ENCODE results near the gene CRHBP.

CRHBP gene

GRCh38 chr5:77016962-77017361, 64.1 kb downstream of the CRHBP start:
- no peak overlapping the region for H3K27ac Mint-ChIP-seq
- no peaks in the 10 kb centered on the region for H3K9me3 Mint-ChIP-seq
- no peaks in the 10 kb centered on the region for H3K4me1 Mint-ChIP-seq
- H3K4me3 Mint-ChIP-seq: no peak overlapping the region
- H3K36me3 Mint-ChIP-seq (ENCODE audit: low read depth): no peaks in the 10 kb centered on the region
- peaks cover 15% of the 10 kb centered on the region for H3K27me3 Mint-ChIP-seq
- no peak for ATAC-seq
- DNase-seq: no peak

GRCh38 chr5:77017668-77018067, 64.8 kb downstream of the CRHBP start:
- H3K27ac Mint-ChIP-seq: no peak overlapping the region
- peaks cover 17% of the 10 kb centered on the region for H3K27me3 Mint-ChIP-seq
- no peak overlapping the region for H3K4me3 Mint-ChIP-seq
- H3K36me3 Mint-ChIP-seq (ENCODE audit: low read depth): no peaks in the 10 kb centered on the region
- H3K9me3 Mint-ChIP-seq: no peaks in the 10 kb centered on the region
- no peak for DNase-seq
- no peaks in the 10 kb centered on the region for H3K4me1 Mint-ChIP-seq
- ATAC-seq: no peak

Measured in activated naive CD8-positive, alpha-beta T cell treated with anti-CD3 and anti-CD28 coated beads, Interleukin-2, amount 50 U/mL, for 24 hours (primary cell).